Ishikawa (cell line): ENCODE results near the gene CCDC47.

Source experiments
- CEBPB ChIP-seq: IDR thresholded peaks from 2 replicates; pipeline ENCODE4 v1.6.1; 2012
- CREB1 ChIP-seq: IDR thresholded peaks from 2 replicates; pipeline ENCODE4 v1.6.1; 2012; ENCODE audit warnings: low read depth
- EGR1 ChIP-seq: IDR thresholded peaks from 2 replicates; pipeline ENCODE4 v1.6.1; 2012
- EP300 ChIP-seq: IDR thresholded peaks from 2 replicates; pipeline ENCODE4 v1.6.1; 2012; ENCODE audit warnings: borderline replicate concordance
- FOXM1 ChIP-seq: IDR thresholded peaks from 2 replicates; pipeline ENCODE4 v1.6.1; 2012; ENCODE audit warnings: low read depth, borderline replicate concordance
- MAX ChIP-seq: IDR thresholded peaks from 2 replicates; pipeline ENCODE4 v1.6.1; 2012
- NFIC ChIP-seq: IDR thresholded peaks from 2 replicates; pipeline ENCODE4 v1.6.1; 2012
- RAD21 ChIP-seq: IDR thresholded peaks from 2 replicates; pipeline ENCODE4 v1.6.1; 2012; ENCODE audit warnings: low read depth
- REST ChIP-seq: IDR thresholded peaks from 2 replicates; pipeline ENCODE4 v1.6.1; 2012; ENCODE audit warnings: low read depth, mild to moderate bottlenecking
- TAF1 ChIP-seq: IDR thresholded peaks from 2 replicates; pipeline ENCODE4 v1.6.1; 2012; ENCODE audit warnings: low read depth, mild to moderate bottlenecking
- TCF12 ChIP-seq: IDR thresholded peaks from 2 replicates; pipeline ENCODE4 v1.6.1; 2012; ENCODE audit warnings: low read depth
- TEAD4 ChIP-seq: IDR thresholded peaks from 2 replicates; pipeline ENCODE4 v1.6.1; 2012
- USF1 ChIP-seq: IDR thresholded peaks from 2 replicates; pipeline ENCODE4 v1.6.1; 2012
- YY1 ChIP-seq: IDR thresholded peaks from 2 replicates; pipeline ENCODE4 v1.6.1; 2012; ENCODE audit warnings: low read depth
- ZBTB7A ChIP-seq: IDR thresholded peaks from 2 replicates; pipeline ENCODE4 v1.6.1; 2012; ENCODE audit warnings: low read depth

The CCDC47 gene

DNA sequence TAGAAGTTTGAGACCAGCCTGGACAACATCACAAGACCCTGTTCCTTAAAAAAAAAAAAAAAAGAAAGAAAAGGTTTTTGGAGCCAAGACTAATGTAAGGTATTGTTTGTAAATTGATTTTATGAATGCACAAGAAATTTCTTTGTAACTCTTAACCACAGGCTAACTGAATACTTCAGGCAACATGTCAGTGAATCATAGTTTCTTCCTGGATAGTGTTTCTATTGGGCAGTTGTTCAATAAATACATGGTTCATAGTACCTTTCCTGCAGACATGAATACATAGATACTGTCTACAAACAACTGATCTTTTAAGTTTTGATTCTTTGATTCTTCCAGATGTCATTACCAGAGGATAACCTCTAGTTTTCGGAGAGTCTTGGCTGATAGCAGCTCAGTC is 12.2 kb upstream of the CCDC47 start:
- no peak for TF ChIP-seq CEBPB
- no peak for TF ChIP-seq TAF1
- no peak for TF ChIP-seq MAX
- TF ChIP-seq FOXM1 = no peak
- no peak for TF ChIP-seq EP300
- TF ChIP-seq TCF12 = no peak
- no peak for TF ChIP-seq RAD21
- no peak for TF ChIP-seq CREB1
- no peak for TF ChIP-seq USF1
- TF ChIP-seq EGR1 = no peak
- no peak for TF ChIP-seq ZBTB7A

- no peak for TF ChIP-seq USF1
- no peak for TF ChIP-seq CEBPB
- no peak for TF ChIP-seq CREB1
- no peak for TF ChIP-seq EP300
- TF ChIP-seq REST = no peak
- TF ChIP-seq TCF12 = no peak
- no peak for TF ChIP-seq YY1
- no peak for TF ChIP-seq TAF1
- TF ChIP-seq FOXM1 = no peak
- TF ChIP-seq RAD21 = no peak
- TF ChIP-seq NFIC = no peak
- no peak for TF ChIP-seq ZBTB7A
- TF ChIP-seq TEAD4 = no peak
Observed at GRCh38 chr17:63783522-63783921, 10.1 kb upstream of the CCDC47 start.

DNA sequence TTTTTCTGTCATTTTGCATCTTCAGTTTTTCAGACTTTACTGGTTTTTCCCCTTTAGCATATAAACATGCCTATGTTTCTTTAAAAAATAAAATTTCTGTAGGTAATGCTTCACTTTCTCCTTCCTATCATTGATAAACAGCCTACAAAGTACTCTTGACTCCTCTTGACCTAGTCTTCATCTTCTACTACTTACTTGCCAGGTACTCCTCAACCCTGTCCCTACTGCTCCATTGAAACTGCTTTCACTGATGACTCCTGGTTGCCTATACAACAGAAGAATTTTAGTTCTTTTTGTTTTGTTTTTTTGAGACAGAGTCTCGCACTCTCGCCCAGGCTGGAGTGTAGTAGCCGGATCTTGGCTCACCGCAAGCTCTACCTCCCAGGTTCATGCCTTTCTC is 7.5 kb upstream of the CCDC47 start:
- no peak for TF ChIP-seq TEAD4
- no peak for TF ChIP-seq FOXM1
- no peak for TF ChIP-seq EP300
- no peak for TF ChIP-seq NFIC
- no peak for TF ChIP-seq ZBTB7A
- TF ChIP-seq TCF12 = no peak
- no peak for TF ChIP-seq CEBPB
- TF ChIP-seq REST = no peak
- TF ChIP-seq USF1 = no peak
- no peak for TF ChIP-seq MAX
- TF ChIP-seq CREB1 = no peak

DNA sequence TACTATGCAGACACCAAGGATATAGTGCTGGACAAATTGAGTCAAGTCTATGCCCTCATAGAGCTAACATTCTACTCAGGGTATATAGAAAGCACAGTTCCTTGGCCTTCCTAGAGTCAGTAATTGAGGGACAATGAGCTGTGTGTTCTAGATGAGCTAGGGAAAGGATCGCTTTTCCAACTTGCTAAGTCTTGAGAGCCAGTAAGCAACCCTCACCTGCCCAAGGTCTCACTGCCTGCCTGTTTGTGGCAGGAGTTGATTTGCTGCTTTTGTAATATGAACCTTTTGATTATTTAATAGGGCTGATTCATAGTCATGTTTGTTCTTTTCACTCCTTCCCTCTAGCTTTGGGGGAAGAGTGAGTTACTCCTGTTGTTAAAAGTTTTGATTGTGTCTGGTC is 7.1 kb upstream of the CCDC47 start:
- TF ChIP-seq REST (no peak), NFIC (no peak), CEBPB (no peak), EGR1 (no peak), RAD21 (no peak), TEAD4 (no peak), TCF12 (no peak), YY1 (no peak), ZBTB7A (no peak), FOXM1 (no peak), EP300 (no peak), MAX (no peak), TAF1 (no peak), USF1 (no peak), CREB1 (no peak)
